Ovary (tissue), 3 donors: ENCODE data around the gene PATJ.
"Not testable (repeated sequence)": the region's sequence is repeated elsewhere in the genome, so short reads cannot be mapped to it uniquely, and the experiment has no call there.

Source experiments
- CTCF ChIP-seq, 3 donors: fragments of 450-650 bp in 2 of 3; fragments of 200-600 bp in 1 of 3; IDR thresholded peaks; one replicate each; pipeline versions ENCODE4 v1.5.1 to v1.8.0; 2016 to 2022; ENCODE audit warnings: antibody characterized with exemption in 3 of 3, mild to moderate bottlenecking in 1 of 3
- EP300 ChIP-seq: sonication (generic); formaldehyde crosslinking; IDR thresholded peaks from one replicate; pipeline ENCODE4 v1.6.1; 2017; ENCODE audit warnings: antibody characterized with exemption
- POLR2A ChIP-seq: fragments of 450-650 bp; IDR thresholded peaks from one replicate; pipeline ENCODE4 v1.6.1; 2017; ENCODE audit warnings: antibody characterized with exemption, mild to moderate bottlenecking, moderate library complexity
- donor health status: DM: no; HTN: no; CAD: no.

DNA sequence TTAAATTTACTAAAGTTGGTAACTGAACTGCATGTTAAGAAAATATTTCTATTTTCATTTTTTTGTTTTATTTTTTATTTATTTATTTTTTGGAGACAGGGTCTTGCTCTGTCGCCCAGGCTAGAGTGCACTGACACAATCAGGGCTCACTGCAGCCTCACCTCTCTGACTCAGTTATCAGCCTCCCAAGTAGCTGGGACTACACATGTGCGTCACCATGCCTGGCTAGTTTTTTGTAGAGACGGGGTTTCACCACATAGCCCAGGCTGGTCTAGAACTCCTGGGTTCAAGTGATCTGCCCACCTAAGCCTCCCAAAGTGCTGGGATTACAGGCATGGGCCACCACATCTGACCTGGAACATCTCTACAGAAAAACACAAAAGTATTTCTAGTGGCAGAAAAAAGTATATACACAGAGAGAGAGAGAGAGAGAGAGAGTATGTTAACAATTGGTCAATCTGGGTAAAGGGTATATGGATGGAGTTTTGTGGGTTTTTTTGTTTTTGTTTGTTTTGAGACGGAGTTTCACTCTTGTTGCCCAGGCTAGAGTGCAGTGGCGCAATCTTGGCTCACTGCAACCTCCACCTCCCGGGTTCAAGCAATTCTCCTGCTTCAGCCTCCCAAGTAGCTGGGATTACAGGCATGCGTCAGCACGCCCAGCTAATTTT is 23.1 kb upstream of the PATJ start:
- TF ChIP-seq CTCF (IDR thresholded peaks at IDR 0.05); POLR2A; EP300: not testable (repeated sequence)
